GM23248 (cell line): Measurements from ENCODE around the gene OR8B4. TPM values are rescaled to one million over a fixed set of nuclear protein-coding genes. Genes with fewer than 3 reads are reported as not detected.

Source experiments
- DNase-seq: peaks from one replicate; pipeline ENCODE4 v3.0.0-alpha.2; 2015
- H2AFZ ChIP-seq: fragments of 200-600 bp; sonication (generic); 2 replicates; pipeline ENCODE4 v1.6.1; 2016; ENCODE audit warnings: antibody characterized with exemption
- H3F3A ChIP-seq: fragments of 200-600 bp; sonication (generic); 2 replicates; pipeline ENCODE4 v1.6.1; 2016; ENCODE audit warnings: mild to moderate bottlenecking, antibody characterized with exemption, mixed run types; ENCODE audit not compliant: insufficient read depth
- H3K27ac ChIP-seq: fragments of 200-600 bp; sonication (generic); 2 replicates; pipeline ENCODE4 v1.5.1; 2016; ENCODE audit warnings: mild to moderate bottlenecking
- H3K27me3 ChIP-seq: fragments of 200-600 bp; sonication (generic); replicated peaks from 2 replicates; pipeline ENCODE4 v1.6.1; 2016; ENCODE audit warnings: mild to moderate bottlenecking; ENCODE audit not compliant: insufficient read depth
- H3K36me3 ChIP-seq: fragments of 200-600 bp; sonication (generic); 2 replicates; pipeline ENCODE4 v1.6.1; 2016; ENCODE audit warnings: low read depth, mild to moderate bottlenecking
- H3K4me1 ChIP-seq: fragments of 200-600 bp; sonication (generic); 2 replicates; pipeline ENCODE4 v1.6.1; 2016; ENCODE audit warnings: mild to moderate bottlenecking; ENCODE audit not compliant: insufficient read depth
- H3K4me2 ChIP-seq: fragments of 200-600 bp; sonication (generic); one replicate; pipeline ENCODE4 v1.6.1; 2016; ENCODE audit warnings: mild to moderate bottlenecking; ENCODE audit not compliant: unreplicated experiment
- H3K4me3 ChIP-seq: fragments of 200-600 bp; sonication (generic); 2 replicates; pipeline ENCODE4 v1.5.1; 2016; ENCODE audit warnings: mild to moderate bottlenecking
- H3K79me2 ChIP-seq: fragments of 200-600 bp; sonication (generic); 2 replicates; pipeline ENCODE4 v1.6.1; 2016; ENCODE audit warnings: mild to moderate bottlenecking; ENCODE audit not compliant: insufficient read depth
- H3K9ac ChIP-seq: fragments of 200-600 bp; sonication (generic); 2 replicates; pipeline ENCODE4 v1.6.1; 2016; ENCODE audit warnings: mild to moderate bottlenecking
- H3K9me2 ChIP-seq: fragments of 200-600 bp; sonication (generic); 2 replicates; pipeline ENCODE4 v1.6.1; 2016; ENCODE audit warnings: mixed run types, mild to moderate bottlenecking, moderate library complexity; ENCODE audit not compliant: insufficient read depth
- H3K9me3 ChIP-seq: fragments of 200-600 bp; sonication (generic); one replicate; pipeline ENCODE4 v1.6.1; 2017; ENCODE audit warnings: low read depth
- H4K20me1 ChIP-seq: fragments of 200-600 bp; sonication (generic); 2 replicates; pipeline ENCODE4 v1.6.0; 2016; ENCODE audit not compliant: insufficient read depth
- EZH2 ChIP-seq: fragments of 200-600 bp; sonication (generic); IDR thresholded peaks from 2 replicates; pipeline ENCODE4 v1.6.1; 2018; ENCODE audit warnings: antibody characterized with exemption, mild to moderate bottlenecking; ENCODE audit not compliant: insufficient read depth, poor library complexity, severe bottlenecking
- EZH2phosphoT487 ChIP-seq: fragments of 200-600 bp; sonication (generic); IDR thresholded peaks from 2 replicates; pipeline ENCODE4 v1.6.1; 2018; ENCODE audit warnings: antibody characterized with exemption, moderate library complexity, mild to moderate bottlenecking, low read depth; ENCODE audit not compliant: insufficient read depth
- WGBS, 2 experiments: methylation state at CpG; one replicate each; pipeline ENCODE4 v1.1.6; 2015 to 2017; ENCODE audit warnings: low lambda C conversion rate in 2 of 2, low coverage in 1 of 2; ENCODE audit errors: missing lambda C conversion rate in 2 of 2; 5-methylcytosine and 5-hydroxymethylcytosine counted together
- in situ Hi-C: fragments of 300-500 bp; cut with MboI; formaldehyde crosslinking; loops from 2 replicates; pipeline ENCODE4 v1.15.0; 2020
- polyA plus RNA-seq: library from polyadenylated mRNA; unstranded; fragments of >200 nt; fragmentation: Nextera tagmentation; extraction: Ambion mirVana; gene quantifications from 2 replicates; pipeline ENCODE4 v1.2.1, GENCODE V29; 2016
- total RNA-seq: library from RNA; depleted of rRNA; stranded (reverse); fragments of >200 nt; shearing (Covaris generic); gene quantifications from 2 replicates; pipeline ENCODE4 v1.2.3, GENCODE V29; 2014; rRNA removed

OR8B4 gene
- total and polyA plus RNA-seq, 2 experiments from 2014 or later, result not detected

- Histone ChIP-seq H3K27ac (no peak overlapping the region), H3F3A (no peaks in the 10 kb centered on the region), H2AFZ (no peak overlapping the region), H3K9ac (no peak overlapping the region), H3K9me2 (no peaks in the 10 kb centered on the region), H3K36me3 (no peaks in the 10 kb centered on the region), H3K4me2 (no peak overlapping the region), H4K20me1 (no peaks in the 10 kb centered on the region), H3K79me2 (no peaks in the 10 kb centered on the region), H3K4me1 (no peaks in the 10 kb centered on the region), H3K4me3 (no peak overlapping the region), H3K27me3 (no peaks in the 10 kb centered on the region), H3K9me3 (no peaks in the 10 kb centered on the region)
- 59 to 61% methylated on average over 2 of the region's 2 CpGs for WGBS, 2 experiments
- DNase-seq, result no peak
- TF ChIP-seq EZH2, result no peak
- TF ChIP-seq EZH2phosphoT487, result no peak
- in situ Hi-C loops, result no loop called here
Measured at GRCh38 chr11:124380585-124380984, 44.1 kb downstream of the OR8B4 start.

DNA sequence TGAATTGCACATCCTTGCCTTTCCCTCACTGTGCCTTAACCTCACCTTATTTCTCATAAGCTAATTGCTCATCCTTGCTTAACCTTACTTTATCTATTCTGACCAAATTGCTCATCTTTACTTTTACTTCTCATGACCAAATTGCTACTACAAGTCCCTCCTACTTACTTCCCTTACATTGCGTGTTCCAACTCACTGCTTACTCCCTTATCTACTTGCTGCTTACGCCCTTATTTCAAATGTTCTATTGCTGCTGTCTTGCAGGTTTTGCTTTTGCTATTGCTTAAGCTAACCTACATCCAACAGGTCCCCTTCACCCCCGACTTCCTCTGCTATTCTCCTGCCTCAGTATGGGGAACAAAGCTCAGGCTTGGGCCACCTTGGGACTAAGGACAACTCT, 48.4 kb downstream of the OR8B4 start:
- in situ Hi-C loops, result no loop called here
- H4K20me1 ChIP-seq, result no peaks in the 10 kb centered on the region
- H3K79me2 ChIP-seq, result no peaks in the 10 kb centered on the region
- H3K4me3 ChIP-seq, result no peak overlapping the region
- H3K9me3 ChIP-seq, result no peaks in the 10 kb centered on the region
- no peak for DNase-seq
- H3K9me2 ChIP-seq, result no peaks in the 10 kb centered on the region
- H3K27me3 ChIP-seq, result peaks cover 9% of the 10 kb centered on the region; the same call in 1 of the 2 replicates
- no peak overlapping the region for H2AFZ ChIP-seq
- H3K36me3 ChIP-seq, result no peaks in the 10 kb centered on the region
- H3K9ac ChIP-seq, result no peak overlapping the region
- 26 to 36% methylated on average over 3 of the region's 3 CpGs for WGBS, 2 experiments
- no peaks in the 10 kb centered on the region for H3F3A ChIP-seq
- no peaks in the 10 kb centered on the region for H3K4me1 ChIP-seq
- no peak overlapping the region for H3K4me2 ChIP-seq
- no peak overlapping the region for H3K27ac ChIP-seq
- no peak for TF ChIP-seq EZH2

Other genes with a start within 250 kb of the OR8B4 start
- gene OR10D3, start 241.5 kb downstream of the OR8B4 start, total RNA-seq, result not detected in 2 replicates
- gene OR10D3, start 241.5 kb downstream of the OR8B4 start, polyA plus RNA-seq, result not detected in 2 replicates
- not detected in 2 replicates for gene OR8G1, start 183.8 kb downstream of the OR8B4 start, total RNA-seq
- gene OR8G1, start 183.8 kb downstream of the OR8B4 start, polyA plus RNA-seq, result not detected in 2 replicates
- not detected in 2 replicates for gene OR8G5, start 168.5 kb downstream of the OR8B4 start, total RNA-seq
- not detected in 2 replicates for gene OR8G5, start 168.5 kb downstream of the OR8B4 start, polyA plus RNA-seq
- gene OR8D1, start 110.9 kb downstream of the OR8B4 start, total RNA-seq, result not detected in 2 replicates
- gene OR8D1, start 110.9 kb downstream of the OR8B4 start, polyA plus RNA-seq, result not detected in 2 replicates
- not detected in 2 replicates for gene OR8D2, start 104.7 kb downstream of the OR8B4 start, total RNA-seq
- not detected in 2 replicates for gene OR8D2, start 104.7 kb downstream of the OR8B4 start, polyA plus RNA-seq
- gene OR8B2, start 40.4 kb downstream of the OR8B4 start, total RNA-seq, result not detected in 2 replicates
- gene OR8B2, start 40.4 kb downstream of the OR8B4 start, polyA plus RNA-seq, result not detected in 2 replicates
- gene OR8B3, start 25.8 kb downstream of the OR8B4 start, total RNA-seq, result not detected in 2 replicates
- gene OR8B3, start 25.8 kb downstream of the OR8B4 start, polyA plus RNA-seq, result not detected in 2 replicates
- not detected in 2 replicates for gene OR8B8, start 20.8 kb upstream of the OR8B4 start, total RNA-seq
- gene OR8B8, start 20.8 kb upstream of the OR8B4 start, polyA plus RNA-seq, result not detected in 2 replicates
- gene OR8B12, start 118.8 kb upstream of the OR8B4 start, total RNA-seq, result not detected in 2 replicates
- gene OR8B12, start 118.8 kb upstream of the OR8B4 start, polyA plus RNA-seq, result not detected in 2 replicates
- gene OR8A1, start 145.1 kb upstream of the OR8B4 start, total RNA-seq, result not detected in 2 replicates
- gene OR8A1, start 145.1 kb upstream of the OR8B4 start, polyA plus RNA-seq, result not detected in 2 replicates
- not detected in 2 replicates for gene PANX3, start 186.6 kb upstream of the OR8B4 start, total RNA-seq
- not detected in 2 replicates for gene PANX3, start 186.6 kb upstream of the OR8B4 start, polyA plus RNA-seq
- gene TBRG1, start 198.0 kb upstream of the OR8B4 start, total RNA-seq, result 25.8 and 27.6 TPM in 2 replicates
- 43.1 and 43.5 TPM in 2 replicates for gene TBRG1, start 198.0 kb upstream of the OR8B4 start, polyA plus RNA-seq
- 19.5 and 22.6 TPM in 2 replicates for gene SIAE, start 248.9 kb upstream of the OR8B4 start, total RNA-seq
- 7.2 and 9.2 TPM in 2 replicates for gene SIAE, start 248.9 kb upstream of the OR8B4 start, polyA plus RNA-seq
- gene SPA17, start 249.0 kb upstream of the OR8B4 start, total RNA-seq, result 4.9 and 6.5 TPM in 2 replicates
- gene SPA17, start 249.0 kb upstream of the OR8B4 start, polyA plus RNA-seq, result 12.4 and 14.0 TPM in 2 replicates